Adrenal gland (tissue), 5 donors: ENCODE measurements around the gene MYO10.

Source experiments
- CTCF ChIP-seq, 6 experiments: fragments of 450-650 bp in 4 of 6; fragments of 200-600 bp in 2 of 6; sonication (generic) in 1 of 6; IDR thresholded peaks; 1 replicate in 5 of 6; 2 replicates in 1 of 6; pipeline versions ENCODE4 v1.5.1 to v1.8.0; 2016 to 2021; ENCODE audit warnings: antibody characterized with exemption in 6 of 6, mild to moderate bottlenecking in 2 of 6, moderate library complexity in 1 of 6
- POLR2A ChIP-seq, 2 donors: fragments of 450-650 bp; IDR thresholded peaks; one replicate each; pipeline ENCODE4 v1.6.1; 2017; ENCODE audit warnings: antibody characterized with exemption in 2 of 2, mild to moderate bottlenecking in 2 of 2, moderate library complexity in 1 of 2
- donor health status: DM: no; HTN: no; CAD: no.

GRCh38 chr5:16749626-16750025 lies 186.5 kb downstream of the MYO10 start:
- TF ChIP-seq CTCF (IDR thresholded peaks at IDR 0.05): no peak
- TF ChIP-seq POLR2A (IDR thresholded peaks at IDR 0.05): no peak
